Left cardiac atrium (tissue), 4 donors: ENCODE data around the gene CCDC92. TPM values are rescaled to one million over a fixed set of nuclear protein-coding genes. Genes with fewer than 3 reads are reported as not detected.
"Not testable (repeated sequence)": the region's sequence is repeated elsewhere in the genome, so short reads cannot be mapped to it uniquely, and the experiment has no call there.

ENCODE experiments used
- ATAC-seq, 2 donors: fragments of 200-7000 bp; cut with Tn5 transposase; one replicate each; pipeline ENCODE4 v1.9.1; 2020; ENCODE audit warnings: mild to moderate bottlenecking in 2 of 2, moderate library complexity in 2 of 2
- DNase-seq: peaks from one replicate; pipeline ENCODE4 v3.0.0-alpha.2; 2020
- intact Hi-C, 2 donors: fragments of 100-400 bp; cut with DNase I; formaldehyde crosslinking; loops; one replicate each; pipeline versions ENCODE4 v1.14.1 to v1.15.1; 2022 to 2023
- total RNA-seq, 2 donors: library from RNA; stranded (reverse); fragmentation: NEBNext Ultra II Directional; extraction: Animal tissue kit (Norgen Biotek cat#: 25700); gene quantifications; one replicate each; pipeline ENCODE4 v1.2.1, GENCODE V29; 2021
- donor health status: DM: no; HTN: yes; CAD: no.
- donor health status: DM: no; HTN: yes; CAD: no; lungs with severe emphysema.
- donor health status: DM: yes; HTN: yes; CAD: no.
- donor health status: Dilated cardiomyopathy.

The CCDC92 gene
- total RNA-seq, 2 donors from 2014 or later: 46.3 to 53.8 TPM

GRCh38 chr12:123928897-123929296 is 43.7 kb downstream of the CCDC92 start:
- intact Hi-C loops: no loop called here
- DNase-seq: no peak
- no peak for ATAC-seq

GRCh38 chr12:123928274-123928865 is 44.3 kb downstream of the CCDC92 start:
- intact Hi-C loops: no loop called here
- no peak for DNase-seq
- ATAC-seq: no peak

GRCh38 chr12:123924539-123924938 is 48.1 kb downstream of the CCDC92 start:
- DNase-seq: no peak
- ATAC-seq: no peak
- intact Hi-C loops: no loop called here

- intact Hi-C loops: no loop called here
- no peak for DNase-seq
- no peak for ATAC-seq
Measured at GRCh38 chr12:123923927-123924326, 48.7 kb downstream of the CCDC92 start.

GRCh38 chr12:123923038-123923437 is 49.6 kb downstream of the CCDC92 start:
- ATAC-seq: no peak
- DNase-seq: no peak
- intact Hi-C loops: no loop called here

- intact Hi-C loops: no loop called here
- DNase-seq (no peak), ATAC-seq (no peak)
Measured at GRCh38 chr12:123919980-123920360, 52.7 kb downstream of the CCDC92 start.

DNA sequence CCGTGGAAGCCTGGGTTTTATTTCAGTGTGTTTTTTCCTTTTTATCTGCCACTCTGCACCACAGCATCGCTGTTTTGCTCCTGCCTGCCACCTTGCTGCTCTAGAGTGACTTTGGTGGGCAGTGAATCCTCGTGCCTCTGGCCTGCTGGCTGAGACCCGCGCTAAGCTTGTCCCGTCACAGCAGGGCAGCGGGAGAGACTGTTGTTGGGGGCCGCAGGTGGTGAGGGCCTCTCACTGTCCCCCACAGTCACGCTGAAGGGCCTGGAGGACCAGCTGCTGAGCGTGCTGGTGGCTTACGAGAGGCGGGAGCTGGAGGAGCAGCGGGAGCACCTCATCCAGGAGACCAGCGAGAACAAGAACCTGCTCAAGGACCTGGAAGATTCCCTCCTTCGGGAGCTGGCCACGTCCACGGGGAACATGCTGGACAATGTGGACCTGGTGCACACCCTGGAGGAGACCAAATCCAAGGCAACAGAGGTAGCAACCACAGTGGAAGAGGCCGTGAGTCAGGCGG is 55.2 kb downstream of the CCDC92 start:
- no peak for DNase-seq
- no peak for ATAC-seq
- intact Hi-C loops: no loop called here

DNA sequence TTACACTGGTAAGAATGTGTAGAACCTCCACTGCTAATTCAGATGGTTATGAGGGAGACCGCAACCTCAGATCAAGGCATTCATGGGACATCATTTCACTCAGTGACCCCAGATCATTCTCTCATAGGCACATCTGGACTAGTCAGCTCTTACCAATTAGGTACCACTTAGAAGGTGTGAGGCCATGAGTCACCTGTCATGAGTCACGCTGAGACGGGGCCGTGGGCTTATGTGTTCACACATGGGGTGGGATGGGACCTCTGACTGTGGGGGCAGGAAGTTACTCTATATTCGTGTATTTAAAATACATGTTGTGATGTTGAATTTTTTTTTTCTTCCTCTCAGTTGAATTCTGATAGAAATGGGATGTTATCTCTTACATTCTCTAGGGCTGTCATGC is 55.9 kb downstream of the CCDC92 start:
- intact Hi-C loops: no loop called here
- no peak for DNase-seq
- no peak for ATAC-seq

DNA sequence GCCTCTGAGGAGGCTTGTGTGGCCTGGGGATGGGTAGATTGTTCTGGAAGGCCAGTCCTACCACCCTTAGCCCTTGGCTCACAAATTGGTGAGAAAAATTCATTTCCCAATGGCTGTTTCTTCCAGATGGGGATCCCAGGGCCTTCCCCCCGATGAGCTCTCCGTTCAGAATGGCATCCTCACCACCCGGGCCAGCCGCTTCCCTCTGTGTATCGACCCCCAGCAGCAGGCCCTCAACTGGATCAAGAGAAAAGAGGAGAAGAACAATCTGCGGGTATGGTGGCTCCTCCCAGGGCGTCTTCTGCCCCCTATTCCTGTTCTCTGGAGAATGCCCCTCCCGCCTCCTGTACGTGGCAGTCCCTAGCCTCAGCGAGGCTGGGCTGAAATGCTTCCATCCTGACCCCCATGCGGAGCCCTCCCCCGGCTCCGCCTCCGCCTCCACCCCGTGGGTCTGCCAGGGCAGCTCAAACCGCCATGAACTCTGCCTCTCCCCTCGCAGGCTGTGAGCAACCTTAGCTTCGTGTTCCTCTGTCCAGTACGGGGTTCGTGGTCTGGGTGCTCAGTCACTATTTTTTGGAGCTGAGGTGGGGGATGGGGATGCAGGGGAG is 57.8 kb downstream of the CCDC92 start:
- intact Hi-C loops: no loop called here
- no peak for DNase-seq
- no peak for ATAC-seq

DNA sequence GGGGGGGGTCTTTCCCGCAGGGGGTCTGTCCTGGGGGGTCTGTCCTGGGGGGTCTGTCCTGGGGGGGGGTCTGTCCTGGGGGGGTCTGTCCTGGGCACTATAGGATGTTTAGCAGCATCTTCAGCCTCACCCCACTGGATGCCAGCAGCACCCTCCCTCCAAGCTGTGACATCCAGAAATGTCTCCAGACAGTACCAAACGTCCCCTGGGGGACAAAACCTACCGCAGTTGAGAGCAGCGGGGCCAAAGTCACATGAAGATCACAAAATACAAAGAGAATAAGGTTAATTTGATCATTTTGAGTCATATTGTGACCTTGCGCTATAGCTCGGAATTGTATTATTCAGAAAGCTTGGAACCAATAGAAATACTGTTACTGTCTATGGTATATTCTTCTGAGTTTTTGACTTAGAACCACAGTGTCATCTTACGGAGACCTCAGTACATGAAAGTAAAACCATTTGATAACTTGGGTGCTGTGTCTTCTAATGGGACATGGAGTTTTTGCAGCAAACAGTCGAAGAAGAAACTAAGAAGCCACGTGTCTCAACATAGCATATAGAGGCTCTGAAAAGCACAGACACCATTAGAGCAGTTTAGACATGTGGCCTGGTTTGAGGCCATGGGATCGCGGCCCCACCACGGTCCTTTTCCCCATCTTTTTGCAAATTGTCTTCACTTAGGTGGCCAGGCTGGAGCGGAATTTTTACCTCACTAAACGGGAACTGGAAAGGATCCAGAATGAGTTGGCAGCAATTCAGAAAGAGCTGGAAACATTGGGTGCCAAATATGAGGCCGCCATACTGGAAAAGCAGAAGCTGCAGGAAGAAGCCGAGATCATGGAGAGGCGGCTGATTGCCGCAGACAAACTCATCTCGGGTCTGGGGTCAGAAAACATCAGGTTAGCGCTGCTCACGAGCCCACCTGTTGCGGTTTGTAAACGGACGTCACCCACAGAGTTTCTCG is 59.9 kb downstream of the CCDC92 start:
- DNase-seq: no peak
- intact Hi-C loops: no loop called here
- no peak for ATAC-seq

- ATAC-seq, intact Hi-C loops, DNase-seq: not testable (repeated sequence)
Measured at GRCh38 chr12:123911672-123912409, 60.8 kb downstream of the CCDC92 start.

GRCh38 chr12:123910761-123911193 is 61.9 kb downstream of the CCDC92 start:
- intact Hi-C loops: no loop called here
- ATAC-seq: no peak
- no peak for DNase-seq

DNA sequence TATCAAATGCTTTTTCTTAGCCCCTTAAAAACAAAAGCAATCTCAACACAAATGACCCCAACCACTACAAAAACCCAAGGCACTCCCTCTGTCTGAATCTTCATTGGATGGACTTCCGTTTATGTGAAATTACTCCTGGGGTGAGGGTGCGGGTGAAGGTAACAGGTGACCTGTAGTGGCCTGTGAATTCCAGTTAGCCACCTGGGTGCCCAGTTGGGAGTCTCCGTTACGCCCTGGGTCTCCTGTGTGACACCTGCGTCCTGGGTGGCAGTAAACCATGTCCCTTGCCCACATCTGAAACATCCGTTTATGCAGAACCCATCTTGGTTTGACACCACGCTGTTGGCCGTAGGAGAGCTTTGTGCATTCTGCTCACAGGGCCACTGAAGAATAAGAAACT is 62.6 kb downstream of the CCDC92 start:
- intact Hi-C loops: no loop called here
- no peak for DNase-seq
- no peak for ATAC-seq

GRCh38 chr12:123908884-123909725 is 63.5 kb downstream of the CCDC92 start:
- intact Hi-C loops: loop anchor here (5.0 to 10.0 kb wide), 2 partner anchors 76 to 78 kb away; no protein-coding TSS in a partner anchor
- no peak for ATAC-seq

GRCh38 chr12:123907726-123908476 is 64.7 kb downstream of the CCDC92 start:
- DNase-seq: no peak
- ATAC-seq: peak in 1 of 2 donors; percentile 64
- intact Hi-C loops: loop anchor here (5.0 to 10.0 kb wide), 2 partner anchors 77 to 79 kb away; no protein-coding TSS in a partner anchor

More at GRCh38 chr12:123908884-123909725, 63.5 kb downstream of the CCDC92 start:
- DNase-seq: no peak

GRCh38 chr12:123906711-123907420 is 65.8 kb downstream of the CCDC92 start:
- intact Hi-C loops: loop anchor here (5.0 to 10.0 kb wide), 2 partner anchors 78 to 80 kb away; no protein-coding TSS in a partner anchor
- ATAC-seq: no peak
- no peak for DNase-seq
